Measurements from ENCODE around the gene TMEM204.

The TMEM204 gene

GRCh38 chr16:1489077-1489476, 44.4 kb upstream of the TMEM204 start:
- no peak overlapping the region for H3K27ac ChIP-seq
- TF ChIP-seq CTCF (IDR thresholded peaks at IDR 0.05), result no peak
- TF ChIP-seq ZFX (IDR thresholded peaks at IDR 0.05; ENCODE audit: borderline replicate concordance), result no peak

GRCh38 chr16:1491327-1491726, 42.1 kb upstream of the TMEM204 start:
- no peak for TF ChIP-seq CTCF (IDR thresholded peaks at IDR 0.05)
- no peak overlapping the region for H3K27ac ChIP-seq

GRCh38 chr16:1492082-1492922, 41.2 kb upstream of the TMEM204 start:
- H3K27ac ChIP-seq, result peak overlapping the region; percentile 84
- TF ChIP-seq CTCF (IDR thresholded peaks at IDR 0.05) (no peak), ZFX (IDR thresholded peaks at IDR 0.05; ENCODE audit: borderline replicate concordance) (no peak)

- H3K27ac ChIP-seq, result peak within 1 kb of the TSS; percentile 84
- no peak for TF ChIP-seq CTCF (IDR thresholded peaks at IDR 0.05)
- TF ChIP-seq ZFX (IDR thresholded peaks at IDR 0.05; ENCODE audit: borderline replicate concordance), result no peak
These were observed 40.3 kb upstream of the TMEM204 start, which contains the start of gene TELO2 for GRCh38 chr16:1492923-1493745. TSS of gene TELO2 (plus strand) at chr16:1493360. CDS start at chr16:1494282, 922 bp downstream.

- no peak for TF ChIP-seq CTCF (IDR thresholded peaks at IDR 0.05)
- no peak for TF ChIP-seq ZFX (IDR thresholded peaks at IDR 0.05; ENCODE audit: borderline replicate concordance)
- H3K27ac ChIP-seq, result peak overlapping the region; percentile 84
These were observed 39.7 kb upstream of the TMEM204 start for GRCh38 chr16:1493746-1494094.

GRCh38 chr16:1494129-1494640, 39.3 kb upstream of the TMEM204 start:
- TF ChIP-seq CTCF (IDR thresholded peaks at IDR 0.05) (peak; percentile 29; the same call in 1 of the 2 replicates), ZFX (IDR thresholded peaks at IDR 0.05; ENCODE audit: borderline replicate concordance) (no peak)
- peak overlapping the region; percentile 84 for H3K27ac ChIP-seq

Data from 22Rv1 (cell line).